ENCODE results near the gene NPTX1.

NPTX1 gene

DNA sequence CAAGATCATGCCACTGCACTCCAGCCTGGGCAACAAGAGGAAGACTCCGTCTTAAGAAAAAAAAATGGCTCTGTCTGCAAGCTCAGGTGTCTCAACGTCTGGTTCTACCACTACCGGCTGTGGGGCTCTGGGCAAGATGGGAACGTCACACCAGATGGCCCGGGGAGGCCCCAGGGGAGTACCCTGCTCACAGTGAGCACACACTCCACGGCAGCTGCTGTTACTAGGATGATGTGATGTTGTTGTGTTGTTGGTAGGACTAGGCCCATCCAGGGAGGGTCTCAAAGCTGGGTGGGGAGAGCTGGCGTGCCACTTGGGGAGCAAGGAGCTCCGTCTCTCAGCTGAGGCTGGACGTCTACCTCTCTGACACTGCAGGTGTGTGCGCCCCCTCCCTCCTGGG lies 9.4 kb upstream of the NPTX1 start:
- H3K36me3 ChIP-seq (ENCODE audit: low read depth) = no peaks in the 10 kb centered on the region
- ATAC-seq (ENCODE audit: low read depth) (no peak), DNase-seq (ENCODE audit: low spot score) (no peak)
- TF ChIP-seq, protein P1, sequence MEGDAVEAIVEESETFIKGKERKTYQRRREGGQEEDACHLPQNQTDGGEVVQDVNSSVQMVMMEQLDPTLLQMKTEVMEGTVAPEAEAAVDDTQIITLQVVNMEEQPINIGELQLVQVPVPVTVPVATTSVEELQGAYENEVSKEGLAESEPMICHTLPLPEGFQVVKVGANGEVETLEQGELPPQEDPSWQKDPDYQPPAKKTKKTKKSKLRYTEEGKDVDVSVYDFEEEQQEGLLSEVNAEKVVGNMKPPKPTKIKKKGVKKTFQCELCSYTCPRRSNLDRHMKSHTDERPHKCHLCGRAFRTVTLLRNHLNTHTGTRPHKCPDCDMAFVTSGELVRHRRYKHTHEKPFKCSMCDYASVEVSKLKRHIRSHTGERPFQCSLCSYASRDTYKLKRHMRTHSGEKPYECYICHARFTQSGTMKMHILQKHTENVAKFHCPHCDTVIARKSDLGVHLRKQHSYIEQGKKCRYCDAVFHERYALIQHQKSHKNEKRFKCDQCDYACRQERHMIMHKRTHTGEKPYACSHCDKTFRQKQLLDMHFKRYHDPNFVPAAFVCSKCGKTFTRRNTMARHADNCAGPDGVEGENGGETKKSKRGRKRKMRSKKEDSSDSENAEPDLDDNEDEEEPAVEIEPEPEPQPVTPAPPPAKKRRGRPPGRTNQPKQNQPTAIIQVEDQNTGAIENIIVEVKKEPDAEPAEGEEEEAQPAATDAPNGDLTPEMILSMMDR (IDR thresholded peaks at IDR 0.05; ENCODE audit: poor library complexity, severe bottlenecking) = no peak
- H3K4me1 ChIP-seq (ENCODE audit: insufficient read depth, poor library complexity, severe bottlenecking) = no peaks in the 10 kb centered on the region
- H3K4me3 ChIP-seq (ENCODE audit: severe bottlenecking) = no peak overlapping the region
- H3K9me3 ChIP-seq (ENCODE audit: severe bottlenecking) = no peaks in the 10 kb centered on the region
- peaks cover 7% of the 10 kb centered on the region for H3K27me3 ChIP-seq (ENCODE audit: insufficient read depth, poor library complexity, severe bottlenecking)
- H3K27ac ChIP-seq (ENCODE audit: poor library complexity, severe bottlenecking) = no peak overlapping the region

- ATAC-seq (ENCODE audit: low read depth) (0 out of 3 replicates have a peak, but pooled peaks have one; percentile 24), DNase-seq (ENCODE audit: low spot score) (no peak)
- Histone ChIP-seq H3K27ac (ENCODE audit: poor library complexity, severe bottlenecking) (no peak overlapping the region), H3K36me3 (ENCODE audit: low read depth) (no peaks in the 10 kb centered on the region), H3K27me3 (ENCODE audit: insufficient read depth, poor library complexity, severe bottlenecking) (peaks cover 25% of the 10 kb centered on the region), H3K4me1 (ENCODE audit: insufficient read depth, poor library complexity, severe bottlenecking) (no peaks in the 10 kb centered on the region), H3K9me3 (ENCODE audit: severe bottlenecking) (no peaks in the 10 kb centered on the region), H3K4me3 (ENCODE audit: severe bottlenecking) (no peak overlapping the region)
- TF ChIP-seq, protein P1 (IDR thresholded peaks at IDR 0.05; ENCODE audit: poor library complexity, severe bottlenecking) = no peak
Measured at GRCh38 chr17:80482555-80483308, 6.3 kb upstream of the NPTX1 start.

- TF ChIP-seq, protein P1 (IDR thresholded peaks at IDR 0.05; ENCODE audit: poor library complexity, severe bottlenecking) = no peak
- Histone ChIP-seq H3K4me3 (ENCODE audit: severe bottlenecking) (no peak overlapping the region), H3K27ac (ENCODE audit: poor library complexity, severe bottlenecking) (no peak overlapping the region), H3K36me3 (ENCODE audit: low read depth) (no peaks in the 10 kb centered on the region), H3K4me1 (ENCODE audit: insufficient read depth, poor library complexity, severe bottlenecking) (no peaks in the 10 kb centered on the region), H3K27me3 (ENCODE audit: insufficient read depth, poor library complexity, severe bottlenecking) (peaks cover 31% of the 10 kb centered on the region), H3K9me3 (ENCODE audit: severe bottlenecking) (no peaks in the 10 kb centered on the region)
- ATAC-seq (ENCODE audit: low read depth) (no peak), DNase-seq (ENCODE audit: low spot score) (no peak)
Measured at GRCh38 chr17:80482058-80482318, 5.6 kb upstream of the NPTX1 start.

DNA sequence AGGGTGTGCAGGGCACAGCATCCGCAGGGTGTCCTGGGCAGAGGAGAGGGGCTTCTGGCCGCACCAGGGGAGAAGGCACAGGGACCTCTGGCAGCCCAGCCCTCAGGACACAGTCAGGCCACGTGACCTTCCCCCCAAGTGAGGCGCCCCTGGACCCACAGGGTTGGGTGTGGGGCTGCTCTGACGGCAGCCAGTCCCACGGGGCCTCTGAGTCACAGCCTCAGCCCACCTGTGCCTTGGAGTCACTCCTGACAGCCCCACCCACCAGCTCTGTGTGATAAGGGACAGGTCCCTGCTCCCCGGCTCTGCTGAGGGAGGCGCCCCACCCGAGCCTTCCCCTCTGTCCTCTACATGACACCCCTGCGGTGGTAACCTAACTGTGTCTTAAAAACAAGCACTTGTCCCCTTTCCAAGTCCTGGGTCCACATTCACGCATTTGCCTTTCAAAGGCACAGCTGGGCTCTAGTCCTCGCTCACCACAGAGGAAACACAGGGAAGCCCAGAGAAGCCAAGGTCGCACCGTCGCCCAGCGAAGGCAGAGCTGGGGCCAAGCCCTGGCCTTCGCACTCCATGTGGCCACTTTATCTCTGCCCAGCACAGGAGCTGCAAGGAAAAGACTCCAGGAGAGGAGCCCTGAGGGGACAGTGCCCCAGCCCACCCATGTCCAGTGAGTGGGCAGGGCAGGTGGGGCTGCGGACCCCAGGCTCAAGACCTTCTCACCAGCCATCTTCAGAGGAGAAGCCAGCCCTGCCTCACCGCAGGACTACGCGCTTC lies 5.1 kb upstream of the NPTX1 start:
- H3K4me1 ChIP-seq (ENCODE audit: insufficient read depth, poor library complexity, severe bottlenecking) = no peaks in the 10 kb centered on the region
- H3K4me3 ChIP-seq (ENCODE audit: severe bottlenecking) = no peak overlapping the region
- DNase-seq (ENCODE audit: low spot score) (no peak), ATAC-seq (ENCODE audit: low read depth) (no peak)
- peaks cover 32% of the 10 kb centered on the region for H3K27me3 ChIP-seq (ENCODE audit: insufficient read depth, poor library complexity, severe bottlenecking)
- H3K27ac ChIP-seq (ENCODE audit: poor library complexity, severe bottlenecking) = no peak overlapping the region
- TF ChIP-seq, protein P1 (IDR thresholded peaks at IDR 0.05; ENCODE audit: poor library complexity, severe bottlenecking) = no peak
- no peaks in the 10 kb centered on the region for H3K36me3 ChIP-seq (ENCODE audit: low read depth)
- no peaks in the 10 kb centered on the region for H3K9me3 ChIP-seq (ENCODE audit: severe bottlenecking)

GRCh38 chr17:80480248-80480647 lies 3.8 kb upstream of the NPTX1 start:
- DNase-seq (ENCODE audit: low spot score) = no peak
- TF ChIP-seq, protein P1 (IDR thresholded peaks at IDR 0.05; ENCODE audit: poor library complexity, severe bottlenecking) = no peak
- Histone ChIP-seq H3K27ac (ENCODE audit: poor library complexity, severe bottlenecking) (no peak overlapping the region), H3K27me3 (ENCODE audit: insufficient read depth, poor library complexity, severe bottlenecking) (peaks cover 42% of the 10 kb centered on the region), H3K9me3 (ENCODE audit: severe bottlenecking) (no peaks in the 10 kb centered on the region), H3K4me3 (ENCODE audit: severe bottlenecking) (no peak overlapping the region), H3K36me3 (ENCODE audit: low read depth) (no peaks in the 10 kb centered on the region), H3K4me1 (ENCODE audit: insufficient read depth, poor library complexity, severe bottlenecking) (no peaks in the 10 kb centered on the region)
- no peak for ATAC-seq (ENCODE audit: low read depth)

All from RWPE2 (cell line).